GM23338 (cell line): Measurements from ENCODE around the gene HAPLN3.

Experiments
- EZH2 ChIP-seq: fragments of 200-600 bp; sonication (generic); IDR thresholded peaks from one replicate; pipeline ENCODE4 v1.8.0; 2017; ENCODE audit warnings: antibody characterized with exemption, mild to moderate bottlenecking, low read depth; ENCODE audit not compliant: unreplicated experiment
- REST ChIP-seq: IDR thresholded peaks from one replicate; pipeline ENCODE4 v1.6.1; 2018; ENCODE audit warnings: antibody characterized with exemption; ENCODE audit not compliant: unreplicated experiment

GRCh38 chr15:88901508-88902220 lies 6.3 kb upstream of the HAPLN3 start:
- no peak for TF ChIP-seq REST
- no peak for TF ChIP-seq EZH2
